HG02588 (cell line): ENCODE measurements around the gene TMOD1.
"Not testable (repeated sequence)": the region's sequence is repeated elsewhere in the genome, so short reads cannot be mapped to it uniquely, and the experiment has no call there.

Source experiments
- ATAC-seq: cut with Tn5 transposase; IDR thresholded peaks from one replicate; pipeline ENCODE4 v1.9.1; 2021; ENCODE audit warnings: mild to moderate bottlenecking, moderate library complexity; ENCODE audit not compliant: unreplicated experiment

Gene TMOD1

GRCh38 chr9:97501177-97501971 lies at the start of gene TMOD1:
TMOD1 (plus strand) TSS chr9:97501666; CDS start chr9:97524189, 22,523 bp downstream.
- ATAC-seq, result peak; percentile 58

- ATAC-seq, result not testable (repeated sequence)
Measured at GRCh38 chr9:97453573-97453972, 47.9 kb upstream of the TMOD1 start.

- not testable (repeated sequence) for ATAC-seq
Measured at GRCh38 chr9:97456841-97457240, 44.6 kb upstream of the TMOD1 start.

- ATAC-seq, result no peak
Measured at GRCh38 chr9:97459326-97459725, 42.1 kb upstream of the TMOD1 start.

GRCh38 chr9:97462159-97462558 lies 39.3 kb upstream of the TMOD1 start:
- no peak for ATAC-seq

- ATAC-seq, result no peak
Measured at GRCh38 chr9:97462914-97463313, 38.6 kb upstream of the TMOD1 start.

GRCh38 chr9:97468658-97469448 lies 32.6 kb upstream of the TMOD1 start:
- ATAC-seq, result peak; percentile 72

GRCh38 chr9:97470076-97470475 lies 31.4 kb upstream of the TMOD1 start:
- no peak for ATAC-seq

- no peak for ATAC-seq
Measured at GRCh38 chr9:97473717-97474116, 27.7 kb upstream of the TMOD1 start.

GRCh38 chr9:97474372-97474925 lies 27.0 kb upstream of the TMOD1 start:
- no peak for ATAC-seq

- ATAC-seq, result no peak
Measured at GRCh38 chr9:97475059-97475458, 26.4 kb upstream of the TMOD1 start.

GRCh38 chr9:97478301-97478981 lies 23.0 kb upstream of the TMOD1 start:
- no peak for ATAC-seq

GRCh38 chr9:97479496-97480159 lies 21.8 kb upstream of the TMOD1 start:
- no peak for ATAC-seq

- no peak for ATAC-seq
Measured at GRCh38 chr9:97480174-97480573, 21.3 kb upstream of the TMOD1 start.

- no peak for ATAC-seq
Measured at GRCh38 chr9:97480749-97481148, 20.7 kb upstream of the TMOD1 start.

GRCh38 chr9:97484134-97484533 lies 17.3 kb upstream of the TMOD1 start:
- ATAC-seq, result no peak

GRCh38 chr9:97487107-97487506 lies 14.4 kb upstream of the TMOD1 start:
- ATAC-seq, result no peak

GRCh38 chr9:97487861-97488260 lies 13.6 kb upstream of the TMOD1 start:
- no peak for ATAC-seq

GRCh38 chr9:97491216-97491999 lies 10.1 kb upstream of the TMOD1 start:
- no peak for ATAC-seq
